Measurements from ENCODE around the gene SLC35E1. TPM values are rescaled to one million over a fixed set of nuclear protein-coding genes. Genes with fewer than 3 reads are reported as not detected.

SLC35E1 gene
- polyA plus RNA-seq, 1 donor: 48.6 TPM

Other genes starting within 250 kb of the SLC35E1 start
- gene KLF2, start 247.6 kb downstream of the SLC35E1 start, polyA plus RNA-seq (ENCODE audit: insufficient read length): 15.3 TPM
- 30.4 TPM for gene EPS15L1, start 100.4 kb downstream of the SLC35E1 start, polyA plus RNA-seq (ENCODE audit: insufficient read length)
- not detected for gene CALR3, start 76.2 kb downstream of the SLC35E1 start, polyA plus RNA-seq (ENCODE audit: insufficient read length)
- gene C19orf44, start 76.0 kb downstream of the SLC35E1 start, polyA plus RNA-seq (ENCODE audit: insufficient read length): 16.8 TPM
- gene CHERP, start 30.0 kb downstream of the SLC35E1 start, polyA plus RNA-seq (ENCODE audit: insufficient read length): 37.9 TPM
- 5.6 TPM for gene MED26, start 55.8 kb upstream of the SLC35E1 start, polyA plus RNA-seq (ENCODE audit: insufficient read length)
- 108 TPM for gene SMIM7, start 87.7 kb upstream of the SLC35E1 start, polyA plus RNA-seq (ENCODE audit: insufficient read length)
- 7.7 TPM for gene TMEM38A, start 88.7 kb upstream of the SLC35E1 start, polyA plus RNA-seq (ENCODE audit: insufficient read length)
- gene NWD1, start 147.4 kb upstream of the SLC35E1 start, polyA plus RNA-seq (ENCODE audit: insufficient read length): 0.08 TPM

Data from left kidney (tissue), 1 donor.